ENCODE results near the gene CIDEC. TPM values are rescaled to one million over a fixed set of nuclear protein-coding genes. Genes with fewer than 3 reads are reported as not detected.

CIDEC gene
- total and polyA plus RNA-seq, 2 of the 8 experiments (the other 6 are each of a cell fraction or from before 2014, with no cell fraction given): not detected

DNA sequence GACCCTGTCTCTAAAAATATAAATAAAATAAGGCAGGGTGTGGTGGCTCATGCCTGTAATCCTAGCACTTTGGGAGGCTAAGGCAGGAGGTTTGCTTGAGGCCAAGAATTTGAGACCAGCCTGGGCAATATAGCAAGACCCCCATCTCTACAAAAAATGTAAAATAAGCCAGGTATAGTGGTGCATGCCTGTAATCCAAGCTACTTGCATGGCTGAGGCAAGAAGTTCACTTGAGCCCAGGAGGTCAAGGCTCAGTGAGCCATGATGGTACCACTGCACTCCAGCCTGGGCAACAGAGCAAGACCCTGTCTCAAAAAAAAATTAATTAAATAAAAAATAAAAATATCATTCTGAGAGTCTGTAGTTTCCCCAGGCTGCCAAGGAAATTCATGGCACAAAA is 6.3 kb upstream of the CIDEC start:
- POLR2A ChIA-PET (ENCODE audit: partially characterized antibody): no interaction called here
- no peak overlapping the region for H2AFZ ChIP-seq (ENCODE audit: low read length)
- H3K23me2 ChIP-seq (ENCODE audit: low read depth, low read length): 0 out of 2 replicates have a peak, but pooled peaks cover 2% of the 10 kb centered on the region
- no peak overlapping the region for H3K4me3 ChIP-seq (ENCODE audit: extremely low read depth in 1 of 4, insufficient read depth in 2 of 4, low read depth in 3 of 4, low read length in 4 of 4)
- no peaks in the 10 kb centered on the region; a peak in 1 of 7 replicates for H3K4me1 ChIP-seq (replicated peaks in 1 of 4; ENCODE audit: control insufficient read depth in 3 of 4, insufficient read depth in 4 of 4, low read length in 3 of 4)
- no peak overlapping the region for H4K5ac ChIP-seq (ENCODE audit: insufficient read length, low read depth, low read length)
- DNase-seq (ENCODE audit: low read depth in 1 of 2, low spot score in 2 of 2) (no peak), FAIRE-seq (no peak)
- CTCF ChIA-PET (ENCODE audit: partially characterized antibody): interaction anchor here (0.6 to 1.5 kb wide), 5 partner anchors 45 to 164 kb away, joined by 3 to 4 read pairs (median 3); no protein-coding TSS in a partner anchor
- H3K36me3 ChIP-seq (ENCODE audit: control insufficient read depth in 2 of 4, insufficient read depth in 4 of 4, low read length in 3 of 4): no peaks in the 10 kb centered on the region
- H3K14ac ChIP-seq (ENCODE audit: insufficient read length): no peak overlapping the region
- no peak overlapping the region for H3K18ac ChIP-seq (ENCODE audit: extremely low read depth, low read length)
- no peaks in the 10 kb centered on the region for H3K9me3 ChIP-seq (ENCODE audit: insufficient read depth in 2 of 2, low read depth in 1 of 2, low read length in 1 of 2)
- no peak overlapping the region for H3K56ac ChIP-seq (replicated peaks; ENCODE audit: insufficient read length, low read depth, low read length)
- H3K27ac ChIP-seq (ENCODE audit: low read depth, low read length): no peak overlapping the region
- H2BK20ac ChIP-seq (ENCODE audit: low read length): no peak overlapping the region
- H2BK120ac ChIP-seq (replicated peaks; ENCODE audit: low read depth, low read length): no peak overlapping the region
- H3K27me3 ChIP-seq (replicated peaks in 1 of 4; ENCODE audit: control insufficient read depth in 3 of 4, extremely low read depth in 1 of 4, insufficient read depth in 3 of 4, low read length in 3 of 4): no peaks in the 10 kb centered on the region
- H3K23ac ChIP-seq (ENCODE audit: insufficient read length): no peak overlapping the region
- H2BK15ac ChIP-seq (ENCODE audit: low read length): no peak overlapping the region
- peaks cover 0 to 9% of the 10 kb centered on the region in 2 experiments; a peak in 2 of 4 replicates for H3K79me2 ChIP-seq (ENCODE audit: control insufficient read depth in 1 of 2, insufficient read depth in 2 of 2, low read length in 2 of 2)
- no peak overlapping the region for H2AK5ac ChIP-seq (ENCODE audit: low read depth, low read length)
- no peak overlapping the region for H3K9ac ChIP-seq (replicated peaks in 1 of 4; ENCODE audit: extremely low read depth in 1 of 4, low read depth in 3 of 4, low read length in 3 of 4)
- H3K79me1 ChIP-seq (ENCODE audit: low read depth, low read length): no peaks in the 10 kb centered on the region
- H2BK12ac ChIP-seq (ENCODE audit: low read depth, low read length): no peak overlapping the region
- no peak overlapping the region for H4K8ac ChIP-seq (ENCODE audit: extremely low read depth, insufficient read depth, low read length)
- no peak overlapping the region for H4K91ac ChIP-seq (replicated peaks; ENCODE audit: insufficient read length, low read length)
- H3K4me2 ChIP-seq (ENCODE audit: insufficient read depth in 1 of 2, low read depth in 2 of 2, low read length in 2 of 2): no peak overlapping the region
- peaks cover 0 to 1% of the 10 kb centered on the region in 2 experiments for H4K20me1 ChIP-seq (replicated peaks in 1 of 2; ENCODE audit: control insufficient read depth in 1 of 2, insufficient read depth in 2 of 2, low read length in 2 of 2)
- H2BK5ac ChIP-seq (ENCODE audit: low read depth, low read length): no peak overlapping the region
- no peak overlapping the region for H3K4ac ChIP-seq (replicated peaks; ENCODE audit: insufficient read length, low read depth, low read length)
- TF ChIP-seq SIRT6 (IDR thresholded peaks at IDR 0.05; ENCODE audit: low read length) (no peak), BCL11A (IDR thresholded peaks at IDR 0.05; ENCODE audit: low read depth in 2 of 2, low read length in 2 of 2) (no peak), GTF2F1 (IDR thresholded peaks at IDR 0.05; ENCODE audit: borderline replicate concordance, low read depth, low read length) (no peak), BRCA1 (IDR thresholded peaks at IDR 0.05; ENCODE audit: low read depth, low read length) (no peak), SP1 (IDR thresholded peaks at IDR 0.05; ENCODE audit: low read depth, low read length) (no peak), SIX5 (IDR thresholded peaks at IDR 0.05; ENCODE audit: low read depth, low read length) (no peak), POLR2AphosphoS5 (IDR thresholded peaks at IDR 0.05; ENCODE audit: low read depth, low read length) (no peak), EGR1 (IDR thresholded peaks at IDR 0.05; ENCODE audit: borderline replicate concordance, low read depth, low read length) (no peak), NRF1 (IDR thresholded peaks at IDR 0.05; ENCODE audit: low read depth, low read length) (no peak), EP300 (IDR thresholded peaks at IDR 0.05; ENCODE audit: borderline replicate concordance in 1 of 2, low read depth in 2 of 2, low read length in 2 of 2) (no peak), KDM4A (IDR thresholded peaks at IDR 0.05; ENCODE audit: low read depth, low read length, severe bottlenecking) (no peak), JUN (IDR thresholded peaks at IDR 0.05; ENCODE audit: low read depth, low read length) (no peak)
- TF ChIP-seq, protein P1, sequence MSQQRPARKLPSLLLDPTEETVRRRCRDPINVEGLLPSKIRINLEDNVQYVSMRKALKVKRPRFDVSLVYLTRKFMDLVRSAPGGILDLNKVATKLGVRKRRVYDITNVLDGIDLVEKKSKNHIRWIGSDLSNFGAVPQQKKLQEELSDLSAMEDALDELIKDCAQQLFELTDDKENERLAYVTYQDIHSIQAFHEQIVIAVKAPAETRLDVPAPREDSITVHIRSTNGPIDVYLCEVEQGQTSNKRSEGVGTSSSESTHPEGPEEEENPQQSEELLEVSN (IDR thresholded peaks at IDR 0.05): no peak
- TF ChIP-seq, protein P2, sequence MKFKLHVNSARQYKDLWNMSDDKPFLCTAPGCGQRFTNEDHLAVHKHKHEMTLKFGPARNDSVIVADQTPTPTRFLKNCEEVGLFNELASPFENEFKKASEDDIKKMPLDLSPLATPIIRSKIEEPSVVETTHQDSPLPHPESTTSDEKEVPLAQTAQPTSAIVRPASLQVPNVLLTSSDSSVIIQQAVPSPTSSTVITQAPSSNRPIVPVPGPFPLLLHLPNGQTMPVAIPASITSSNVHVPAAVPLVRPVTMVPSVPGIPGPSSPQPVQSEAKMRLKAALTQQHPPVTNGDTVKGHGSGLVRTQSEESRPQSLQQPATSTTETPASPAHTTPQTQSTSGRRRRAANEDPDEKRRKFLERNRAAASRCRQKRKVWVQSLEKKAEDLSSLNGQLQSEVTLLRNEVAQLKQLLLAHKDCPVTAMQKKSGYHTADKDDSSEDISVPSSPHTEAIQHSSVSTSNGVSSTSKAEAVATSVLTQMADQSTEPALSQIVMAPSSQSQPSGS (IDR thresholded peaks at IDR 0.05; ENCODE audit: low read length): no peak

All from H1 (cell line).